NT2/D1 (cell line): ENCODE measurements around the gene NDUFAF8.

ENCODE experiments used
- YY1 ChIP-seq: IDR thresholded peaks from 2 replicates; pipeline ENCODE4 v1.6.1; 2011; ENCODE audit not compliant: insufficient read length, insufficient read depth
- ZNF274 ChIP-seq: IDR thresholded peaks from 2 replicates; pipeline ENCODE4 v1.6.1; 2011; ENCODE audit warnings: mild to moderate bottlenecking, low read depth, low read length

GRCh38 chr17:81287741-81288430, 48.8 kb downstream of the NDUFAF8 start:
- no peak for TF ChIP-seq YY1
- no peak for TF ChIP-seq ZNF274
